GM12865 (cell line): ENCODE data around the gene PASK.
A peak's percentile ranks its signal among the peaks of the same experiment; 100 is the strongest.

ENCODE experiments used
- DNase-seq: peaks from one replicate; pipeline ENCODE4 v3.0.0; 2010; ENCODE audit warnings: low read depth
- H3K4me3 ChIP-seq: 2 replicates; pipeline ENCODE4 v1.5.1; 2011; ENCODE audit warnings: mild to moderate bottlenecking, low read depth, low read length, control low read depth
- TF ChIP-seq, protein P1 (sequence below): IDR thresholded peaks from 2 replicates; pipeline ENCODE4 v1.5.1; 2011; ENCODE audit warnings: low read length, control low read depth, low read depth, inconsistent platforms; ENCODE audit not compliant: insufficient read depth; ENCODE audit errors: missing control alignments

The PASK gene

DNA sequence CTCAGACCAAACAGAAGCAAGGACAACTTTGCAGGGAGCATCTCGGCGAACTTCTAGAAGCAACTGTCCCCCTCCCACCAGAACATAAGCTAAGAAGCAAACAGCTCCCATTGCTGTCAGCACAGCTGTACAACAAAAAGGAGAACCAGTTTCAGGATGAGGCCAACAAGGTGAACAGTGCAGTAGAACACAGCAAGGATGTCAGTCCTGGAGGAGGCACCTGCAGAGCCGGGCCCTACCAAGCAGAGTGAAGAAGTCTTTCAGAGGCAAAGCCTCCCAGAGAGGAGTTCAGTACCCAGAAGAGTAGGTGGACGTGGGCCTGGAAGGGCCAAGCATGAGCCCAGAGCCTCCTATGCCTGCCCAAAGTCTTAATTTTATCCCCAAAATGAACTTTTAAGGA is 1.0 kb downstream of the PASK start:
- peak overlapping the region; percentile 87 for H3K4me3 ChIP-seq
- DNase-seq = peak; percentile 31
- TF ChIP-seq, protein P1, sequence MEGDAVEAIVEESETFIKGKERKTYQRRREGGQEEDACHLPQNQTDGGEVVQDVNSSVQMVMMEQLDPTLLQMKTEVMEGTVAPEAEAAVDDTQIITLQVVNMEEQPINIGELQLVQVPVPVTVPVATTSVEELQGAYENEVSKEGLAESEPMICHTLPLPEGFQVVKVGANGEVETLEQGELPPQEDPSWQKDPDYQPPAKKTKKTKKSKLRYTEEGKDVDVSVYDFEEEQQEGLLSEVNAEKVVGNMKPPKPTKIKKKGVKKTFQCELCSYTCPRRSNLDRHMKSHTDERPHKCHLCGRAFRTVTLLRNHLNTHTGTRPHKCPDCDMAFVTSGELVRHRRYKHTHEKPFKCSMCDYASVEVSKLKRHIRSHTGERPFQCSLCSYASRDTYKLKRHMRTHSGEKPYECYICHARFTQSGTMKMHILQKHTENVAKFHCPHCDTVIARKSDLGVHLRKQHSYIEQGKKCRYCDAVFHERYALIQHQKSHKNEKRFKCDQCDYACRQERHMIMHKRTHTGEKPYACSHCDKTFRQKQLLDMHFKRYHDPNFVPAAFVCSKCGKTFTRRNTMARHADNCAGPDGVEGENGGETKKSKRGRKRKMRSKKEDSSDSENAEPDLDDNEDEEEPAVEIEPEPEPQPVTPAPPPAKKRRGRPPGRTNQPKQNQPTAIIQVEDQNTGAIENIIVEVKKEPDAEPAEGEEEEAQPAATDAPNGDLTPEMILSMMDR = no peak

DNA sequence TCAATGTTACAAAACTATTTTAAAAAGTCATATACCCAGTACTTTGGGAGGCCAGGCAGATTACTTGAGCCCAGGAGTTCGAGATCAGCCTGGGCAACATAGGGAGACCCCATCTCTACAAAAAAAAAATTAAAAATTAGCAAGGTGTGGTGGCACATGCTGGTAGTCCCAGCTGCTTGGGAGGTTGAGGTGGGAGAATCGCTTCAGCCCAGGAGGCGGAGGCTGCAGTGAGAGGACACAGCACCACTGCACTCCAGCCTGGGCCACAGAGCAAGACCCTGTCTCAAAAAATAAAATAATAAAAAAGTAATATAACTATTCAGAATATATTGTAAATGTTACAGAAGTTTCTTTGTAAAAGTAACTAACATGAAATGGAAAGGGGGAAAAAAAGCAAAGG is 1.9 kb downstream of the PASK start:
- TF ChIP-seq, protein P1 = no peak
- DNase-seq = no peak
- no peak overlapping the region for H3K4me3 ChIP-seq

DNA sequence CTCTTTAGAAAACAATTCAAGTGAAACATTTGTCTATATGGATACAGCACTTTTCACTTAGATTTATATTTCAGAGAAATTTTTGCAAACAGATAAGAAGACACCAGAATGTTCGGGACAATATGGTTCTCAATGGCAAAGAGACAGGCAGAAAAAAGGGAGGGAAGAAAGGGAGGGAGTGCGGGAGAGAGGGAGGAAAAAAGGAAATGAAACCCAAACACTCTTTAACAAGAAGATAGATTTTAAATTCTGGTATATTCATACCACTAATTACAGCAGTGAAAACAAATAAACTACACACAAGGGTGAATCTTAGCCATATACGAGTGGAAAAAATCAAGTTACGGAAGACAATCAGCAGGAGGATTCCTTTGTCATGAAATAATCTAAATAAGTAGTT is 3.0 kb downstream of the PASK start:
- DNase-seq = no peak
- TF ChIP-seq, protein P1 = no peak
- H3K4me3 ChIP-seq = no peak overlapping the region

DNA sequence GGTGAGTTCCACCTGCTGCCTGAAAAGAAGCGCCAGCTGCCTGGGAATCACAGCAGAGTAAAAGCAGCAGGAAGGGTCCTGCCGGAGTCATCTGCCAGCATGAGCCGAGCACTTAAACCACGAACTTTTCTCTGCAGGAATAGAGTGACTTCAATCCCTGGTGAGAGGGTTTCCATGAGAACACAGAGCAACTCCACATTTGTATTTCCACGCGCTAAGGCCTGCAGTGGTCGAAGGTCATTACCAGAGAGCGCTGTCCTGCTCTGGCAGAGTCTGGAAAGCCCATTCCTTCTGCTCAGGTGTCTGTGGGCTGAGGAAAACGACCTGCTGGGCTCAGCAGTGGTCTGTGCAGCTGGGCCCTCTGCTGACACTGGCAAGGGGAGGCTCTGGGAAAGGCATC is 6.7 kb downstream of the PASK start:
- H3K4me3 ChIP-seq = no peak overlapping the region
- no peak for DNase-seq
- TF ChIP-seq, protein P1 = no peak

DNA sequence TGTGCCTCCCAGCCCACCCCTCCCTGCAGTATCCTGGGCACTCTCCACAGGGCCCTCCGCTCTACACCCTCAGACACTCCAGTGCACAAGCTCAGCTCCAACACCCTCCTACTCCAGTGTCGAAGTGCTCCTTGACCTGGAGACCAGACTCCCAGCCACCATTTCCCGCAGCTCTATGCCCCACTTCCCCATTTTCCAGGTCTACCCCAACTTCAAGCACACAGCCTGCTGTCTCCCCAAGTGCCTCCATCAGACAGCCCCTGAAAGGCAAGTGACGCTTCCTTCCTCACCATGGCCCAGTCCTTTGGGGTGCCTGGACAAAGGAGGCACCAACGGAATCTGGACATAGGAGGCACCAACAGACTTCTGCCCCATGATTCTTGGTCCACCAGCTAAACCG is 7.2 kb downstream of the PASK start:
- no peak overlapping the region for H3K4me3 ChIP-seq
- no peak for DNase-seq
- TF ChIP-seq, protein P1 = no peak

DNA sequence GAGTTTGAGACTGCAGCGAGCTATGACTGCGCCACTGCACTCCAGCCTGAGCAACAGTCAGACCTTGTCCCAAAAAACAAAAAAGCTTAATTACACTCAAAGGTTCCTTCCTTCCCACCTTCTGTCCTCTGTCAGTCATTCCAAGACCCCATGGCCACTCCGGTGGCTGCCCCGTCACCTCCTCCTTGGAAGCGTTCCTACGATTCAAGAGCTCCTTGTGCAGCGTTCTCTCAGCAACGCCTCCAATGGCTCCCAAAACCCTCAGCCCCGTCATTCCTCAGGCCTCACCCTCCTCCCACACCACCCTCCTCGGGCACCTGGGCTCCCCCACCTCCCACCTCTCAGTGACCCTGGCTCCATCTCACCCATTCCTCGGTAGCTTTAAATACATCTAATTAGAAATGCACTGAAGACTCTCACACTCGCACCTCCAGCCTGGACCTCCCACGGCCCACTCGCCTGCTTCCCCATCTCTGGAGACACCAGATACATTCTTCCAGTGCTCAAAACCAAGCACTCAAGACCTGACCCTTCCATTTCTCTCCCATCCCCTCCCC is 8.0 kb downstream of the PASK start:
- TF ChIP-seq, protein P1 = no peak

DNA sequence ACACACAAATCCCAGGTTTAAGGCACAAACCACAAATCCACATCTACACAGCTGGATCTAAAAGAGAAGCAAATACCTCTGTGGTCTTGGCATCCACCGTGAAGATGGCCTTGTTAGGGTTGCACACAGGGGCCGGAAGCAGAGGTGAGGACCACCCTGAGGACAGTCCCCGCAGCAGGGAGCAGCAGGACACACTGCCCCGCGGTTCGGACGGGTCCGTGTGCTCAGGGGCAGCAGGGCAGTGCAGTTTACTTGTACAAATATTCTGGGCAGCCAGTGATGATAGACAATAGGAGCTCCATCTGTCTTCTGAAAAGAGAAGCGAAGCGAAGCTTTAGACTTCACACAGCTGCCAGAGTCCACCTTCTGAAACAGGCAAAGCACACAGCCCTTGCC is 8.8 kb downstream of the PASK start:
- TF ChIP-seq, protein P1 = no peak
- DNase-seq = no peak
- H3K4me3 ChIP-seq = no peak overlapping the region

More for the DNA sequence above, 8.0 kb downstream of the PASK start:
- H3K4me3 ChIP-seq = no peak overlapping the region
- no peak for DNase-seq
